ENCODE results near the gene GCC2. TPM values are rescaled to one million over a fixed set of nuclear protein-coding genes. Genes with fewer than 3 reads are reported as not detected.

Gene GCC2
- total and polyA plus RNA-seq, 2 of the 8 experiments (the other 6 are each of a cell fraction or from before 2014, with no cell fraction given): 4.6 to 54.9 TPM

DNA sequence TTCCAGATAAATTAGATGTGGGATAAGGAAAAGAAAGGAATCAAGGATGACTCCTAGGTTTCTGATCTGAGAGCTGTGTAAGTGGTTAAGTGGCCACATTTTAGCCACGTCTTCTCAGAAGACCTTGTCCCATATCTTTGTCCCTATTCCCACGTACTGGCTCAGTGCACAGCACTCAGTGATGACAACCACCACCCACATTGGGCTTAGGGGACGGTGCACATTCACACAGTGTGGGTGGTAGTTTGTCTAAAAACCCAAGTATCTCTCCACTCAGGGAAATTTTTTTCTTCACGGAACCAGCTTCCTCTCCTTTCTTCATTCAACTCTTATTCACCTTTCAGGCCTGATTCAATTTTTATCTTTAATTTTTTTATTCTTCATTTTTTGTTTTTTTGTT lies 30.6 kb upstream of the GCC2 start:
- FAIRE-seq (no peak), DNase-seq (ENCODE audit: low read depth in 1 of 2, low spot score in 2 of 2) (no peak)
- POLR2A ChIA-PET (ENCODE audit: partially characterized antibody): interaction anchor here (1.3 kb wide), 1 partner anchor 14 kb away, joined by 6 read pairs; no protein-coding TSS in a partner anchor
- Histone ChIP-seq H3K4me3 (ENCODE audit: extremely low read depth in 1 of 4, insufficient read depth in 2 of 4, low read depth in 3 of 4, low read length in 4 of 4) (no peak overlapping the region), H3K4ac (replicated peaks; ENCODE audit: insufficient read length, low read depth, low read length) (no peak overlapping the region), H2BK12ac (ENCODE audit: low read depth, low read length) (no peak overlapping the region), H3K27me3 (replicated peaks in 1 of 4; ENCODE audit: control insufficient read depth in 3 of 4, extremely low read depth in 1 of 4, insufficient read depth in 3 of 4, low read length in 3 of 4) (no peaks in the 10 kb centered on the region), H3K4me2 (ENCODE audit: insufficient read depth in 1 of 2, low read depth in 2 of 2, low read length in 2 of 2) (no peak overlapping the region), H2AK5ac (ENCODE audit: low read depth, low read length) (no peak overlapping the region), H2BK15ac (ENCODE audit: low read length) (no peak overlapping the region), H4K8ac (ENCODE audit: extremely low read depth, insufficient read depth, low read length) (no peak overlapping the region), H3K79me2 (ENCODE audit: control insufficient read depth in 1 of 2, insufficient read depth in 2 of 2, low read length in 2 of 2) (no peaks in the 10 kb centered on the region), H3K27ac (ENCODE audit: low read depth, low read length) (no peak overlapping the region), H3K4me1 (replicated peaks in 1 of 4; ENCODE audit: control insufficient read depth in 3 of 4, insufficient read depth in 4 of 4, low read length in 3 of 4) (no peaks in the 10 kb centered on the region), H3K9ac (replicated peaks in 1 of 4; ENCODE audit: extremely low read depth in 1 of 4, low read depth in 3 of 4, low read length in 3 of 4) (no peak overlapping the region), H3K23ac (ENCODE audit: insufficient read length) (no peak overlapping the region), H4K91ac (replicated peaks; ENCODE audit: insufficient read length, low read length) (no peak overlapping the region), H2AFZ (ENCODE audit: low read length) (no peak overlapping the region), H4K5ac (ENCODE audit: insufficient read length, low read depth, low read length) (no peak overlapping the region), H2BK20ac (ENCODE audit: low read length) (no peak overlapping the region), H3K9me3 (ENCODE audit: insufficient read depth in 2 of 2, low read depth in 1 of 2, low read length in 1 of 2) (no peaks in the 10 kb centered on the region), H2BK5ac (ENCODE audit: low read depth, low read length) (no peak overlapping the region), H2BK120ac (replicated peaks; ENCODE audit: low read depth, low read length) (no peak overlapping the region), H4K20me1 (replicated peaks in 1 of 2; ENCODE audit: control insufficient read depth in 1 of 2, insufficient read depth in 2 of 2, low read length in 2 of 2) (no peaks in the 10 kb centered on the region), H3K23me2 (ENCODE audit: low read depth, low read length) (no peaks in the 10 kb centered on the region), H3K36me3 (ENCODE audit: control insufficient read depth in 2 of 4, insufficient read depth in 4 of 4, low read length in 3 of 4) (no peaks in the 10 kb centered on the region), H3K14ac (ENCODE audit: insufficient read length) (no peak overlapping the region), H3K18ac (ENCODE audit: extremely low read depth, low read length) (no peak overlapping the region), H3K79me1 (ENCODE audit: low read depth, low read length) (no peaks in the 10 kb centered on the region), H3K56ac (replicated peaks; ENCODE audit: insufficient read length, low read depth, low read length) (no peak overlapping the region)
- WGBS, 2 experiments (ENCODE audit: extremely low coverage in 1 of 2, insufficient coverage in 1 of 2, insufficient read length in 1 of 2, insufficient replicate concordance in 2 of 2, low coverage in 1 of 2, low lambda C conversion rate in 2 of 2, missing lambda C conversion rate in 1 of 2): 90% methylated on average over 4 of the region's 4 CpGs; no CpG with 5 or more reads in 1 of the 2 experiments
- CTCF ChIA-PET (ENCODE audit: partially characterized antibody): interaction anchor here (0.6 kb wide), 1 partner anchor 106 kb away, joined by 3 read pairs; no protein-coding TSS in a partner anchor
- TF ChIP-seq SP1 (IDR thresholded peaks at IDR 0.05; ENCODE audit: low read depth, low read length) (no peak), POLR2AphosphoS5 (IDR thresholded peaks at IDR 0.05; ENCODE audit: low read depth, low read length) (no peak), RFX5 (IDR thresholded peaks at IDR 0.05; ENCODE audit: borderline replicate concordance, low read depth, low read length) (no peak), USF2 (IDR thresholded peaks at IDR 0.05; ENCODE audit: low read length) (no peak), SP2 (IDR thresholded peaks at IDR 0.05; ENCODE audit: low read length) (no peak), RBBP5 (IDR thresholded peaks at IDR 0.05; ENCODE audit: borderline replicate concordance, low read depth, low read length) (no peak), ASH2L (IDR thresholded peaks at IDR 0.05; ENCODE audit: low read length) (no peak), SUZ12 (IDR thresholded peaks at IDR 0.05; ENCODE audit: low read length) (no peak), YY1 (IDR thresholded peaks at IDR 0.05; ENCODE audit: low read depth, low read length) (no peak), SAP30 (IDR thresholded peaks at IDR 0.05; ENCODE audit: insufficient read depth, insufficient replicate concordance, low read length) (no peak), ZNF274 (IDR thresholded peaks at IDR 0.05; ENCODE audit: borderline replicate concordance, extremely low read depth, low read length) (no peak), TAF7 (optimal IDR thresholded peaks at IDR 0.05; ENCODE audit: borderline replicate concordance, low read depth, low read length) (no peak), CHD1 (IDR thresholded peaks at IDR 0.05; ENCODE audit: low read depth, low read length) (no peak), EGR1 (IDR thresholded peaks at IDR 0.05; ENCODE audit: borderline replicate concordance, low read depth, low read length) (no peak), KDM5A (IDR thresholded peaks at IDR 0.05; ENCODE audit: low read length) (no peak)
